Measurements from ENCODE around the gene ZFYVE21. TPM values are rescaled to one million over a fixed set of nuclear protein-coding genes. Genes with fewer than 3 reads are reported as not detected.

The ZFYVE21 gene
- total and polyA plus RNA-seq, 10 donors = 21.8 to 71.1 (median 46.0) TPM

DNA sequence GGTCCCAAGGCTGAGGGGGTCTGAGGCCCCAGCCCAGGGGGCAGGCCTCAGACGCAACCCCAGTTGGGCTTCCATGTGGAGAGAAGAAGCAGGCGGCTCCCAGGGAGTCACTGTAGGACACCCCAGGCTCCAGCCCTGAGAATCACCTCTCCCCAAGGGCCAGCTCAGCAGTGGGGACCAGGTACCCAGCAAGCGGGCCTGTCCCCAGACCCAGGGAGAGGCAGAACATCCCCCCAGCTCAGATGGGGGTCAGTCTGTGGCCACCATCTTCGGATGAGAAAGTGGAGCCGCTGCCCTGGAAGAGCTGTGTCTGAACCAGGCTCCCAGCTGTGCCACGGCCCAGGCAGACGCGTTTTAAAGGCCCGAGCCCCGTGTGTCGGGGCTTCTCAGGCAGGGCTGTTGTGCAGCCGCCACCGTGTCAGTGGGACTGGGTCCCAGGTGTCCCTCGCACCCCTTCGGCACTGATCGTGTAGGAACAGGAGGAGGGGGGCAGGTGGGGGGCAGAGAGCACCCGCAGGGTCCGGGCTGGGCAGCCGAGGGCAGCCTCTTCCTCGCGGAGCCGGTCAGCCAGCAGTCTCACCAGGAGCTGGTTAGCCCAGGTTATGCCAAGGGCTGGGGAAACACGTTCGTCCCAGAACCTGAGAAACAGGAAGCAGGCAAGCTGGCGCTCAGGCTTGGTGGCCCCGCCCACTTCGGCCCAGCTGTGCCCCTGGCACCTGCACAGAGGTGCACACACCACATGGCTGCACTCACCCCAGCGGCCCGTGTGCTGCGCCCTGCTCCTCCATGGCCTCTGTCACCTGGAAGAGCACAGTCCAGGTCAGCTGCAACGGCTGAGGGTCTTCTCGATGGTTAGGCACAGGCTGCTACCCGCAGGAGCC lies 17.0 kb upstream of the ZFYVE21 start:
- intact Hi-C loops (cut with DNase I; ENCODE audit: low total_unique reads) = no loop called here
- Histone ChIP-seq H3K4me1 (peaks cover 42 to 100% (median 78%) of the 10 kb centered on the region in 6 donors), H3K36me3 (peaks cover 0 to 100% (median 55%) of the 10 kb centered on the region in 6 donors), H3K27ac (peak overlapping the region in 6 of 8 donors; percentile 15 to 86 (median 66)), H3K27me3 (replicated peaks in 1 of 7) (no peaks in the 10 kb centered on the region), H3K4me3 (no peak overlapping the region), H3K9me3 (no peaks in the 10 kb centered on the region)
- TF ChIP-seq POLR2A (IDR thresholded peaks at IDR 0.05) (no peak), CTCF (IDR thresholded peaks at IDR 0.05 in 8 of 11, conservative IDR thresholded peaks at IDR 0.05 in 3 of 11) (no peak), POLR2AphosphoS5 (IDR thresholded peaks at IDR 0.05) (peak; percentile 42 to 78 (median 76))
- 72 to 82% (median 78%) methylated on average over 11 to 33 of the region's 33 CpGs for WGBS, 5 donors
- DNase-seq = peak; percentile 87

DNA sequence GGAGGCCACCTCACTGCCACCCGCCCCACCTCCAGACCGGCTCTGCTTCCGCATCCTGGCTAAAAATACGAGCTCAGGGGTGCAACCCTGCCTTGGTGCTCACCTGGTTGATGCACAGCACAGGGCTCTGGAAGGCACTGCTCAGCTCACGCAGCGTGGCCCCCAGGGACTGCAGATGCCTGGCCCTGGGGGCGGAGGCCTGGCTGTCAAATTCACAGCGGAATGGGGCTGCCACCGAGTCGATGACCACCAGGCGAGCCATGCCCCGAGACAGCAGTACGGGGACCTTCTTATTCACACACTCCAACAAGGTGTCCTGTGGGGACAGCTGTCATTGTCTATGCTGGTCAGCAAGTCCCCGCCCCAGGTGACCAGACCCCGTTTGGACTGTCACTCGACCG lies 16.3 kb upstream of the ZFYVE21 start:
- intact Hi-C loops (cut with DNase I; ENCODE audit: low total_unique reads) = no loop called here
- H3K9me3 ChIP-seq = no peaks in the 10 kb centered on the region
- H3K27ac ChIP-seq = peak overlapping the region in 3 of 8 donors; percentile 52 to 86 (median 83)
- WGBS, 5 donors = 83 to 97% (median 90%) methylated on average over 5 to 17 of the region's 17 CpGs
- TF ChIP-seq POLR2A (IDR thresholded peaks at IDR 0.05) (no peak), POLR2AphosphoS5 (IDR thresholded peaks at IDR 0.05) (peak in 1 of 3 donors; percentile 0)
- peaks cover 42 to 100% (median 84%) of the 10 kb centered on the region in 6 donors for H3K4me1 ChIP-seq
- H3K4me3 ChIP-seq = no peak overlapping the region
- DNase-seq = no peak
- no peaks in the 10 kb centered on the region for H3K27me3 ChIP-seq (replicated peaks in 1 of 7)
- peaks cover 0 to 100% (median 50%) of the 10 kb centered on the region in 6 donors for H3K36me3 ChIP-seq

- Histone ChIP-seq H3K27me3 (replicated peaks in 1 of 7) (no peaks in the 10 kb centered on the region), H3K9me3 (no peaks in the 10 kb centered on the region), H3K4me3 (no peak overlapping the region), H3K4me1 (peaks cover 43 to 100% (median 91%) of the 10 kb centered on the region in 6 donors), H3K27ac (peak overlapping the region in 5 of 8 donors; percentile 52 to 95 (median 83)), H3K36me3 (peaks cover 0 to 100% (median 42%) of the 10 kb centered on the region in 6 donors)
- DNase-seq = peak; percentile 75
- TF ChIP-seq POLR2AphosphoS5 (IDR thresholded peaks at IDR 0.05) (peak in 2 of 3 donors; percentile 15 to 66), POLR2A (IDR thresholded peaks at IDR 0.05) (no peak)
- intact Hi-C loops (cut with DNase I; ENCODE audit: low total_unique reads) = no loop called here
- 64 to 90% (median 78%) methylated on average over 22 to 25 of the region's 25 CpGs for WGBS, 5 donors
These were observed 15.5 kb upstream of the ZFYVE21 start for GRCh38 chr14:103699901-103700752.

- Histone ChIP-seq H3K27me3 (replicated peaks in 1 of 7) (no peaks in the 10 kb centered on the region), H3K27ac (peak overlapping the region in 7 of 8 donors; percentile 20 to 95 (median 67)), H3K4me1 (peaks cover 48 to 100% (median 92%) of the 10 kb centered on the region in 6 donors), H3K4me3 (no peak overlapping the region), H3K36me3 (peaks cover 0 to 100% (median 44%) of the 10 kb centered on the region in 6 donors), H3K9me3 (no peaks in the 10 kb centered on the region)
- WGBS, 5 donors = 63 to 86% (median 65%) methylated on average over 18 to 21 of the region's 21 CpGs
- peak; percentile 83 for DNase-seq
- no peak for TF ChIP-seq CTCF (IDR thresholded peaks at IDR 0.05 in 8 of 11, conservative IDR thresholded peaks at IDR 0.05 in 3 of 11)
- TF ChIP-seq POLR2AphosphoS5 (IDR thresholded peaks at IDR 0.05) = peak in 2 of 3 donors; percentile 40 to 72
- intact Hi-C loops (cut with DNase I; ENCODE audit: low total_unique reads) = no loop called here
These were observed 14.7 kb upstream of the ZFYVE21 start for GRCh38 chr14:103700753-103701490.

All from spleen (tissue), 11 donors.